Right renal pelvis (tissue), 4 donors: Measurements from ENCODE around the gene TUBB1. TPM values are rescaled to one million over a fixed set of nuclear protein-coding genes. Genes with fewer than 3 reads are reported as not detected.

Experiments used
- DNase-seq, 4 donors: peaks; one replicate each; pipeline ENCODE4 v3.0.0-alpha.2; 2013; ENCODE audit warnings: low read depth in 4 of 4, low spot score in 3 of 4, missing footprints in 1 of 4
- polyA plus RNA-seq, 4 donors: library from polyadenylated mRNA; unstranded; fragments of 120-200 nt; gene quantifications; one replicate each; pipeline ENCODE4 v1.2.1, GENCODE V29; 2013; ENCODE audit not compliant: insufficient read length in 4 of 4

TUBB1 gene
- polyA plus RNA-seq, 4 donors: 1.8 to 5.4 (median 2.5) TPM

- DNase-seq: no peak
Observed at GRCh38 chr20:59071216-59071615, 52.0 kb downstream of the TUBB1 start.

GRCh38 chr20:59073582-59073981 is 54.4 kb downstream of the TUBB1 start:
- no peak for DNase-seq

GRCh38 chr20:59074456-59074855 is 55.2 kb downstream of the TUBB1 start:
- no peak for DNase-seq

GRCh38 chr20:59075934-59076508 is 56.8 kb downstream of the TUBB1 start:
- DNase-seq: no peak

Other genes with a start within 250 kb of the TUBB1 start
- gene GNAS-AS1, start 168.5 kb upstream of the TUBB1 start, polyA plus RNA-seq: 1 to 10 TPM in 2 of 4 donors, under 1 TPM in 2; 0.63 to 1.3 (median 1.00) TPM
- gene GNAS, start 166.7 kb upstream of the TUBB1 start, polyA plus RNA-seq: 1,000 to 10,000 TPM; 1,952 to 2,271 (median 2,027) TPM
- gene NELFCD, start 38.2 kb upstream of the TUBB1 start, polyA plus RNA-seq: 100 to 1,000 TPM; 118 to 138 (median 125) TPM
- gene CTSZ, start 12.2 kb upstream of the TUBB1 start, polyA plus RNA-seq: 10 to 100 TPM; 77.1 to 88.5 (median 78.7) TPM
- 100 to 1,000 TPM; 180 to 207 (median 201) TPM for gene ATP5F1E, start 12.9 kb downstream of the TUBB1 start, polyA plus RNA-seq
- 10 to 100 TPM; 66.6 to 86.1 (median 73.9) TPM for gene PRELID3B, start 23.4 kb downstream of the TUBB1 start, polyA plus RNA-seq
- under 1 TPM; 0.08 to 0.14 (median 0.12) TPM for gene ZNF831, start 144.4 kb downstream of the TUBB1 start, polyA plus RNA-seq